ENCODE results near the gene ADO.

ADO gene

GRCh38 chr10:62842983-62843382 lies 38.5 kb downstream of the ADO start:
- Histone ChIP-seq H3K27me3 (ENCODE audit: low read depth, low read length) (no peaks in the 10 kb centered on the region), H3K9ac (ENCODE audit: low read length) (no peak overlapping the region), H3K9me3 (ENCODE audit: insufficient read depth, low read length) (no peaks in the 10 kb centered on the region), H3K79me2 (ENCODE audit: low read length) (no peaks in the 10 kb centered on the region), H3K4me1 (ENCODE audit: low read length) (peaks cover 16% of the 10 kb centered on the region), H3K27ac (ENCODE audit: low read length) (no peak overlapping the region), H3K36me3 (replicated peaks; ENCODE audit: low read depth, low read length) (no peaks in the 10 kb centered on the region), H2AFZ (ENCODE audit: low read depth, low read length) (no peak overlapping the region), H4K20me1 (ENCODE audit: insufficient read depth, low read length) (no peaks in the 10 kb centered on the region), H3K4me2 (ENCODE audit: low read length) (no peak overlapping the region), H3K4me3 (ENCODE audit: low read length) (no peak overlapping the region)
- TF ChIP-seq EZH2phosphoT487 (IDR thresholded peaks at IDR 0.05; ENCODE audit: low read depth), result no peak
- TF ChIP-seq, protein P1, sequence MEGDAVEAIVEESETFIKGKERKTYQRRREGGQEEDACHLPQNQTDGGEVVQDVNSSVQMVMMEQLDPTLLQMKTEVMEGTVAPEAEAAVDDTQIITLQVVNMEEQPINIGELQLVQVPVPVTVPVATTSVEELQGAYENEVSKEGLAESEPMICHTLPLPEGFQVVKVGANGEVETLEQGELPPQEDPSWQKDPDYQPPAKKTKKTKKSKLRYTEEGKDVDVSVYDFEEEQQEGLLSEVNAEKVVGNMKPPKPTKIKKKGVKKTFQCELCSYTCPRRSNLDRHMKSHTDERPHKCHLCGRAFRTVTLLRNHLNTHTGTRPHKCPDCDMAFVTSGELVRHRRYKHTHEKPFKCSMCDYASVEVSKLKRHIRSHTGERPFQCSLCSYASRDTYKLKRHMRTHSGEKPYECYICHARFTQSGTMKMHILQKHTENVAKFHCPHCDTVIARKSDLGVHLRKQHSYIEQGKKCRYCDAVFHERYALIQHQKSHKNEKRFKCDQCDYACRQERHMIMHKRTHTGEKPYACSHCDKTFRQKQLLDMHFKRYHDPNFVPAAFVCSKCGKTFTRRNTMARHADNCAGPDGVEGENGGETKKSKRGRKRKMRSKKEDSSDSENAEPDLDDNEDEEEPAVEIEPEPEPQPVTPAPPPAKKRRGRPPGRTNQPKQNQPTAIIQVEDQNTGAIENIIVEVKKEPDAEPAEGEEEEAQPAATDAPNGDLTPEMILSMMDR (IDR thresholded peaks at IDR 0.05; ENCODE audit: low read depth, low read length), result no peak

DNA sequence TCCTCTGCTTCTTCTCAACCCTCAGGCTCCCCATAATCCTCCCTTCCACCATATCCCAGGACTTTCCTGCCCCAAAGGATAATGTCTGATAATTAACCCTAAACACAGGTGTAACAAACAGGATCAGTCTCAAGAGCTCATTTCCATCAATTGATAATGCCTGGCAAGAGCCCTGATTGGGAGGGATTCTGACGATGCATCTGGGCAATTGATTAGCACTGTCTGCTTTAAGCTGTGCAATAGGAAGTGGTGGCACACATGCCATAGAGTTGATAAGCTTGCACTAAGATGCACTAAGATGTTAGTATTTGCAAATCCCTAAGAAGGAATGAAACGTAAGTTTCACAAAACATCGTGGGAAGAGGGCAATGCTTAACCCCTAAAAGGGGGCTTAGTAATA lies 39.1 kb downstream of the ADO start:
- H3K9ac ChIP-seq (ENCODE audit: low read length), result no peak overlapping the region
- H3K9me3 ChIP-seq (ENCODE audit: insufficient read depth, low read length), result no peaks in the 10 kb centered on the region
- H3K27ac ChIP-seq (ENCODE audit: low read length), result no peak overlapping the region
- H3K79me2 ChIP-seq (ENCODE audit: low read length), result no peaks in the 10 kb centered on the region
- H4K20me1 ChIP-seq (ENCODE audit: insufficient read depth, low read length), result no peaks in the 10 kb centered on the region
- no peak overlapping the region for H2AFZ ChIP-seq (ENCODE audit: low read depth, low read length)
- H3K4me3 ChIP-seq (ENCODE audit: low read length), result no peak overlapping the region
- no peaks in the 10 kb centered on the region for H3K36me3 ChIP-seq (replicated peaks; ENCODE audit: low read depth, low read length)
- H3K4me2 ChIP-seq (ENCODE audit: low read length), result no peak overlapping the region
- H3K4me1 ChIP-seq (ENCODE audit: low read length), result peaks cover 16% of the 10 kb centered on the region
- H3K27me3 ChIP-seq (ENCODE audit: low read depth, low read length), result no peaks in the 10 kb centered on the region
- TF ChIP-seq, protein P1 (IDR thresholded peaks at IDR 0.05; ENCODE audit: low read depth, low read length), result no peak
- TF ChIP-seq EZH2phosphoT487 (IDR thresholded peaks at IDR 0.05; ENCODE audit: low read depth), result no peak

- no peaks in the 10 kb centered on the region for H3K79me2 ChIP-seq (ENCODE audit: low read length)
Measured at GRCh38 chr10:62844280-62845011, 39.9 kb downstream of the ADO start.

GRCh38 chr10:62847433-62847832 lies 42.9 kb downstream of the ADO start:
- Histone ChIP-seq H3K36me3 (replicated peaks; ENCODE audit: low read depth, low read length) (no peaks in the 10 kb centered on the region), H3K4me1 (ENCODE audit: low read length) (peaks cover 21% of the 10 kb centered on the region), H3K9ac (ENCODE audit: low read length) (no peak overlapping the region), H4K20me1 (ENCODE audit: insufficient read depth, low read length) (no peaks in the 10 kb centered on the region), H3K4me3 (ENCODE audit: low read length) (no peak overlapping the region), H3K79me2 (ENCODE audit: low read length) (no peaks in the 10 kb centered on the region), H2AFZ (ENCODE audit: low read depth, low read length) (no peak overlapping the region), H3K4me2 (ENCODE audit: low read length) (no peak overlapping the region), H3K9me3 (ENCODE audit: insufficient read depth, low read length) (no peaks in the 10 kb centered on the region), H3K27me3 (ENCODE audit: low read depth, low read length) (no peaks in the 10 kb centered on the region), H3K27ac (ENCODE audit: low read length) (no peak overlapping the region)
- TF ChIP-seq, protein P1 (IDR thresholded peaks at IDR 0.05; ENCODE audit: low read depth, low read length), result no peak
- no peak for TF ChIP-seq EZH2phosphoT487 (IDR thresholded peaks at IDR 0.05; ENCODE audit: low read depth)

More at GRCh38 chr10:62844280-62845011, 39.9 kb downstream of the ADO start:
- Histone ChIP-seq H2AFZ (ENCODE audit: low read depth, low read length) (no peak overlapping the region), H3K9ac (ENCODE audit: low read length) (no peak overlapping the region), H3K27ac (ENCODE audit: low read length) (no peak overlapping the region), H3K4me2 (ENCODE audit: low read length) (no peak overlapping the region), H3K27me3 (ENCODE audit: low read depth, low read length) (no peaks in the 10 kb centered on the region), H3K4me3 (ENCODE audit: low read length) (no peak overlapping the region), H3K4me1 (ENCODE audit: low read length) (peaks cover 11% of the 10 kb centered on the region), H3K9me3 (ENCODE audit: insufficient read depth, low read length) (no peaks in the 10 kb centered on the region), H3K36me3 (replicated peaks; ENCODE audit: low read depth, low read length) (no peaks in the 10 kb centered on the region), H4K20me1 (ENCODE audit: insufficient read depth, low read length) (no peaks in the 10 kb centered on the region)
- TF ChIP-seq, protein P1 (IDR thresholded peaks at IDR 0.05; ENCODE audit: low read depth, low read length), result no peak
- TF ChIP-seq EZH2phosphoT487 (IDR thresholded peaks at IDR 0.05; ENCODE audit: low read depth), result no peak

Data from OCI-LY3 (cell line).